HG02870 (cell line): ENCODE results near the gene ATP5PO.
"Not testable (repeated sequence)": the region's sequence is repeated elsewhere in the genome, so short reads cannot be mapped to it uniquely, and the experiment has no call there.

Experiments
- ATAC-seq: cut with Tn5 transposase; IDR thresholded peaks from one replicate; pipeline ENCODE4 v1.9.1; 2021; ENCODE audit warnings: mild to moderate bottlenecking, moderate library complexity; ENCODE audit not compliant: unreplicated experiment

ATP5PO gene

DNA sequence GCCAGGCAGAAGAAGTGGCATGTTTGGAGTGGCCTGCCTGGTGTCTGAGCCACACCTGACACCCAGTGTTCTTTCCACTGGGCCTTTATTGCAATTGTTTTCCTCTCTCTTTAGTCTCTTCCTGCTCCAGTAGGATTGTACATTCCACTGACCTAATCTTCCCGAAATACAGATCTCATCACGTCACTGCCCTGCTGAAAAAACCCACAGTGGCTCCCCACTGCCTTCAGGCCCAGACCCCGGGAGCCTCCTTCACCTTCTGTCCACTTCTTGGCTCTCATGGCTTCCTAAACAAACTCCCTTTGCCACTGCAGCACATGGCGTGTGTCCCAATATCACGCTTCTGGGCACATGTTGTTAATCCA, 25.3 kb upstream of the ATP5PO start:
- no peak for ATAC-seq

DNA sequence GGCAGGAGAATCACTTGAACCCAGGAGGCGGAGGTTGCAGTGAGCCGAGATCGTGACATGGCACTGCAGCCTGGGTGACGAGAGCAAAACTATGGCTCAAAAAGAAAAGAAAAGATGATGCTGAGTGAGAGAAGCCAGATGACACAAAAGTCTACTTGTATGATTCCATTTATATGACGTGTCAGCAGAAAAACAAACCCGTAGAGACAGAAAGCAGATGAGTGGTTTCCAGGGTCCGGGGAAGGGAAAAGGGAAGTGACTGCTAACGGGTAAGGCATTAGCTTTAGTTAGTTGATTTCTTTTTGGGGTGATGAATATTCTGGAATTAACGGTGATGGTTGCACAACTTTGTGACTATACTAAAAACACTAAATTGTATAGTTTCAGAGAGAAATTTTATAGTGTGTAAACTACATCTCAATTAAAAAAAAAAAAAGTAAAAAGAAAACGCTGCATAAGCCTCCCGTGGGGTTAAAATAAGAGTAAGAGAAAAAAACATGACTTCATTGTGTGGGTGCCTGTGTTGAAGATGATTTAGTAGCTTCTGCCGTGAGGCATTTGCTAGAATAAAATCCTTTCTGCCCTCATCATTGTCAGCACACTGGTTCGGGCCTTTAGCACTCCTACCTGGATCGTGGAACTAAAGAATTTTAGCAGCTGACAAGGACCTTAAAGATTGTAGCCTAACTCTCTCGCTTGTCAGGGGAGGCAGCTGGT, 24.7 kb upstream of the ATP5PO start:
- ATAC-seq: no peak

DNA sequence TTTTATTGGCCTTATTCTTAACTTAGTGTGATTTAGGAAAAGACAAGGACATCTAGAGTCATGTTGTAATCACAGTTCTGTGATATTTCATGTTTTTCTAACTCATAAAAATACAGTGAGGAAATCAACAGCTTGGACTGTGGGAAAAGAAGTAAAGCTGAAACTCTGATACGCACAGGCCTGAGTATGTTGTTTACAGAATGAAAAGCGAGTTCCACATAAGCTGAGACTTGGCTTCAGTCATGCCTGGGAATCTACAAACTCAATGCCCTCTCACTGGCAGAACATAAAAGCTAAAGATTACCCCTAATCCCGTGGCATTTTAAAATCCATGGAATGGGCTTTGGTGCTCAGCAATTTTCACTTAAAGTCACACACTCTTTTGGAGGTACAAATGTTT, 23.6 kb upstream of the ATP5PO start:
- no peak for ATAC-seq

DNA sequence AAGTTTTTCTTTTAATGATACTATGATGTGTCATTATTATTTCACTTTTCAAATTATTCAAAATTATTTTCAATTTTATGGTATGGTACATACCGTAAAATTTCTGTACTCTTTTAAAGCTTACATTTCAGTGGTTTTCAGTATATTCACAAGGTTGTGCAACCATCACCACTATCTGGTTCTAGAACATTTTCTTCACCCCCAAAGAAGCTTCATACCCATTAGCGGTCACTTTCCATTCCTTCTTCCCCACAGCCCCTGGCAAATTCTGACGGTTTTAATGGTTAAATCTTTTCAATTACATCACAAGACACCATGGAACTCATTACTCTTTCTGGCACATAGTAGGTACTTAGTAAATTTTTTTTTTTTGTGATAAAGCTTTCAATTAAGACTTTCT, 22.8 kb upstream of the ATP5PO start:
- no peak for ATAC-seq

DNA sequence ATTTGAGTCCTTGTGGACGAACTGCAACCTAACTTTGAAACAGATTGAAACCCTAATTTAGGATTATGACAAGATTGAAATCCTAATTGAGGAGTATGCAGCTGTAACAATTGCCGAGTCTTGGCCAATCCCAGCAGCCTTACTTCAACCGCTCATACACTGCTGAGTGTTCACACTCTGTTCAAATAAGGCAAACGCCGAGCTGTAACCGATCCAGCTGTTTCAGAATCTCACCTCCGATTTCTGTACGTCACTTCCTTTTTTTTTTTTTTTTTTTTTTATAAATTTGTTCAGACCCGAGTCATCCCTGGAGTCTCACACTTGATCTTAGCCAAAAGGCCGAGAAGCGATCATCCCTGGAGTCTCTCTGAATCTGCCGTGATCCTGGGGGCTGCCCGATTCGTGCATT, 22.3 kb upstream of the ATP5PO start:
- ATAC-seq: no peak

DNA sequence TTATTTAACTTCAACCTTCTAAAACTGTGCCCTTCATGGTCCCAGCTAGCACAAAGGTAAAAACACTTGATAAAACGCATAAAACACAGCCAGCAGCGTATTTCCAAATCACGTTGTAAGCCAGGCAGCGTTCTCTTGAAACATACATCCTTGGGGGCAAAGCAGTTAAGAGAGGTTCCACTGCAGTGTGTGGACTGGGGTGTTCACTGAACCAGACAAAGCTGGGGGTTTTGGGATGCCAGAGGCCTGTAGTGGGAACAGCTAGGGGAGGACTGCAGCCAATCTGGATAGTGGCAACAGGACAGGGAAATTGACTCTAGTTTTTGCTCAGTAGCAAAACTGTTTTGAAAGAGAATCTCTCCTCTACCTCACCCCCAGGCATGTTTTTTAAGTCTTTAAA, 21.5 kb upstream of the ATP5PO start:
- ATAC-seq: no peak

DNA sequence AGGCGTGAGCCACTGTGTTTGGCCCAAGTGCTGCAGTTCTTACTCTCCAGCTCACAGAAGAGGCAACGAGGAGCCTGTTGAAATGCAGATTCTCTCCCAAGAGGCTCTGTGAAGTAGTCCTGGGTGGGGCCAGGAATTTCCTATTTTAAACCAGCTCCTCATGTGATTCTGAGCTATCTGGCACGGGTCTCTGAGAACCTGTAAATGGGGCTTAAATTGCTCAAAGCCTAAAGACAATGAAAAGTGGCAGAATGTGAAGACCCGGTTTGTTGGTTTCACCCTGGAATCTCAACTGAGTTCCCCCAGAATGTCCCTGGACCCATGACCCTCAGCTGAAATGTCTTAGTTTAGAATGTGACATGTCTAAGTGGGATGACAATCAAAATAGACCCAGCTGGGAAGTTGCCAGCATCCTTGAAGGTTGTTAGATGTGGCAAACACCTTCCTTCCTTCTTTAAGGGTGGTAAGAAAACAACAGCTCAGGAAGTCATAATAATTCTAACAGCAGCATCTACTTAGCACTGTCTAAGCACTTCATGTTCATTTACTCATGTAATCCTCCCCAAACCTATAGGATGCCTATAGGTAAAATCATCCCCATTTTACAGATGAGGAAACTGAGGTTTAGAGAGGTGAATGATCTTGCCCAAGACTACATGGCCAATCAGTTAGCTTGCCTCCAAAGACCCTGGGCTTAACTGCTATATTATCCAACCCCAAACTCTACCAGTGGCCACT, 20.9 kb upstream of the ATP5PO start:
- ATAC-seq: no peak

DNA sequence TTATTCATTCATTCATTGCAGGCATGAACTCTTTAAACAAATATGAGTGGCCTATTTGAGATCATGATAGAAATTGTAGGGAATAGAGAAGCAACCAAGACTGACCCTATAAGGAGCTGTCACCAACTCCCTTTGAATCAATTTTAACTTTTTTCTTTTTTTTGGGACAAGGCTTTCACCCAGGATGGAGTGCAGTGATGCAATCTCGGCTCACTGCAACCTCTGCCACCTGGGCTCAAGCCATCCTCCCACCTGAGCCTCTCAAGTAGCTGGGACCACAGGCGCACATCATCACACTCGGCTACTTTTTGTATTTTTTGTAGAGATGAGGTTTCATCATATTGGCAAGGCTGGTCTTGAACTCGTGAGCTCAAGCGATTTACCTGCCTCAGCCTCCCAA, 17.1 kb upstream of the ATP5PO start:
- no peak for ATAC-seq

DNA sequence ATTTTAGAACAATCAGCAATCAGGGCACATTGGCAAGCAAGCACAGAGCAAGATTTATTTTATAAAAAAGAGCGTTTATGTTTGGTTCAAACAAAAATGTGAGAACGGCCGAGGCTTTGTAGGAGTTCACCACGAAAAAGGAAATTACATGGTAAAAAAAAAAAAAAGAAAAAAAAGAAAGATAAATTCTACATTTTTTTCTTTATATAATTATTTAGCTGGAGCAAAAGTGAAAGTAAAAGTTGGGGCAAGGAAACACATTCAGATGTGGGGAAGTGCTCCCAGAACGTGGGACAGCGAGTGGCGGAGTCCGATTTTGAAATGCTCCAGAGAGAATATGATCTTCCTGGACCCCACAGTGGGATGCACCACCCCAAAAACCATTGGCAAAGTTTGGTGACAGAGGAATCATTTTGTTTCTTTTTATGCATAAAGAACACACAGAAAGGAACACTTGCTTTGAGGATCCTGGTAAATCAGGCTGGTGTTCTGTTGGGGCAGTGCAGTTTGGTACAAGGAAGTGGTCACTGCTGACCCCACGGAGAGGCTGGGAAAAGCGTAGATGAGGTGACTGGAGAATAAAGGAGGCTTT, 16.3 kb upstream of the ATP5PO start:
- ATAC-seq: no peak

DNA sequence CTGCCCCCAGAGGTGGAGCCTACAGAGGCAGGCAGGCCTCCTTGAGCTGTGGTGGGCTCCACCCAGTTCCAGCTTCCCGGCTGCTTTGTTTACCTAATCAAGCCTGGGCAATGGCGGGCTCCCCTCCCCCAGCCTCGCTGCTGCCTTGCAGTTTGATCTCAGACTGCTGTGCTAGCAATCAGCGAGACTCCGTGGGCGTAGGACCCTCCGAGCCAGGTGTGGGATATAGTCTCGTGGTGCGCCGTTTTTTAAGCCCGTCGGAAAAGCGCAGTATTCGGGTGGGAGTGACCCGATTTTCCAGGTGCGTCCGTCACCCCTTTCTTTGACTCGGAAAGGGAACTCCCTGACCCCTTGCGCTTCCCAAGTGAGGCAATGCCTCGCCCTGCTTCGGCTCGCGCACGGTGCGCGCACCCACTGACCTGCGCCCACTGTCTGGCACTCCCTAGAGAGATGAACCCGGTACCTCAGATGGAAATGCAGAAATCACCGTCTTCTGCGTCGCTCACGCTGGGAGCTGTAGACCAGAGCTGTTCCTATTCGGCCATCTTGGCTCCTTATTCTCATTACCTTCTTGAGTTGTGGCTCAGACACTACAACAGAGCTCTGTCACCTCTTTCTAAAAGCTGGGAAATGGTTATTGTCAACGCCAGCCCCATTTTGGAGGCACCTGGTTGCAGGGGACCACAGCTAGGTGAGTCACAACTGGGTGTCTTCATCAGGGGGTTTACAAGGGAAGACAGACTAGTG, 15.6 kb upstream of the ATP5PO start:
- not testable (repeated sequence) for ATAC-seq

DNA sequence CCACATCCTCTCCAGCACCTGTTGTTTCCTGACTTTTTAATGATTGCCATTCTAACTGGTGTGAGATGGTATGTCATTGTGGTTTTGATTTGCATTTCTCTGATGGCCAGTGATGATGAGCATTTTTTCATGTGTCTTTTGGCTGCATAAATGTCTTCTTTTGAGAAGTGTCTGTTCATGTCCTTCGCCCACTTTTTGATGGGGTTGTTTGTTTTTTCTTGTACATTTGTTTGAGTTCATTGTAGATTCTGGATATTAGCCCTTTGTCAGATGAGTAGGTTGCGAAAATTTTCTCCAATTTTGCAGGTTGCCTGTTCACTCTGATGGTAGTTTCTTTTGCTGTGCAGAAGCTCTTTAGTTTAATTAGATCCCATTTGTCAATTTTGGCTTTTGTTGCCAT, 10.6 kb upstream of the ATP5PO start:
- not testable (repeated sequence) for ATAC-seq

DNA sequence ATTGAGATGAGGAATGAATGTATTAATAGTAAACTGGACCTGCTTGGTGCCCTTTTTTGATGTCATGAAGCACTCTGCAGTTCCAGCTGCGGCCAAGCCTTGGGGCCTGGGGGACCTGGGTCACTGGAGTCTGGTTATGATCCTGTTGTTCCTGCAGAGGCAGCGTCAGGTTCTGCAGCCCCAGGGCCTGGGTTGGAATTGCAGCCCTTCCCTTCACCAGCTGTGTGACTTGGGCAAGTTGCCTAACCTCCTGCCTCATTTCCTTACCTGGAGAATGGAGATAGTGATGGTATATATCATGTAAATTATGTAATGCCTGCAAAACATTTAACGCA, 9.1 kb upstream of the ATP5PO start:
- no peak for ATAC-seq

DNA sequence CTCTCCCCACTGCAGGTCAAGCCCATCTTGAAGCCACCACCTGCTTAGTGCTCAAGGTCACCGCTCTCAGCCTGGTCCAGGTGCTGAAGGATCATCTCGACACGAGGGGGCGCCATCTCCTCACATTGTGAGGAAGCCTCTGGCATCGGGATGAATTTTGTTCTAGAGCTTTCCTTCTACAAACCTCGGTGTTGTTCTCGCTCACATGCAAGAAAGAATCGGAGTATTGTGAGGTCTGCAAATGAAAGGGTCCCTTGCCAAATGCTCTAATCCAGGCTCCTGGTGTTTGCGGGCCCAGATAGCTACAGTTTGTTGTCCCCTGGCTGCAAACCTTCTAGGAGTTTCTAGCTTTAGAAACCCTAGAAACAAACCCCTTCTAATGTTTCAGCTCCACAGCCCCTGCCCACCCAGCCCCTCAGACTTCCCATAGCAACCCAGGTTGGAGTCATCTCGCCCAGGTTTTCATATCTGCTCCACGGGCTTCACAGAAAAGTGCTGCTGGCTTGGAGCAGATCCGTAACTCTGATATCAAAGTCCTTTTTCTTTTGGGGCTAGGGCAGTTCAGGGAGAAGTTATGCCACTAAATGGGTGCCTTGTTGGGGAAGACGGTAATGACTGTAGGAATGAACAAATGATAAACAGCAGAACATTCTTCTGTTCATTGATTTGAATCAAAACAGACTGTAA, 8.6 kb upstream of the ATP5PO start:
- no peak for ATAC-seq

DNA sequence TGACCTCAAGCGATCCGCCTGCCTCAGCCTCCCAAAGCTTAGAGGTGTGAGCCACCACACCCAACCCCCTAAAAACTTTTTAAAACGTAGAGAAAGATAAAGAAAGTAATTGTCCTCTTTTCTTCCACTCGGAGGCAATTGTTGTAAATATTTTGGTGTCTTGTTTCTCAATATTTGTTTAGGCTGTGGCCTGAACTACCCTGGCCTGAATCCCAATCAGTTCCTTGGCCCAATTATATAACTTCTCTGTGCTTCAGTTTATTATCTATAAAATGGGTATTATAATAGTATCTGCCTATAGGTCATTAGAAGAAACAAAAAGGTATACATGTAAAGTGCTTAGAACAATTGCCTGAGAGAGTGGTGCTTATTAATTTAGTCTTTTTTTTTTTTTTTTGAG, 1.8 kb upstream of the ATP5PO start:
- ATAC-seq: no peak

DNA sequence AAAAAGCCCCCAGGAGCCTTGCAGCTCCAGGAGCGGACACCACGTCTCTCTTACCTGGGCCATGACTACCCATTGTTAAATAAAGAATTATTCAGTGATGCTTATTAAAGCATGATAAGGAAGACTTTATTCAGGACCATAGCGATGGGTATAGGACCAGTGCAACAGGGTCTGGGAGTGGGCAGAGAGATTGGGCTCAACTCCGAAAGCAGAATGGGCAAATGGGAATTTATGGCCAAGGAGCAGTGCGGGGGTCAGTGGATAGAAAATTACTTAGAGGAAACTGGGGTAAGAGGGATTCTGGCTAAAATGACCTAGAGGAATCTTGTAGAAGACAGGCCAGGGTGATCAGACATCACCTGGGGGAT, 580 bp upstream of the ATP5PO start:
- ATAC-seq: no peak

DNA sequence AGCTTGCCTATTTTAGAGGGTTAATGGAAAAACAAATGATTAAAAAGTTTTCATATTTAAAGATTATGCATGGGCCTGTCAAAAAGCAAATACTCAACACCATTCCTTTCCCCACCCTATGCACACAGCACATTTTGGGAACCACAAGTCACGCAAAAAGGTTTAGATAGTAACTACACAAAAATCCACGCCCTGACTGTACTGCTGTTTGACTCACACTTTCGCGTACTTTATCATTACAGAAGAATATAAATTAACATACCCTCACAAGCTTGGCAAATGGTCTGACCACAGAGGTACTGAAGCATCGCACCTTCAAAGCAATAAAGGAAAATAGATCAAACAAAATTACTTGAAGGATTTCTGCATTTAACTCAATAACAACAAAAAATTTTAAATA, 1.4 kb downstream of the ATP5PO start:
- ATAC-seq: no peak

DNA sequence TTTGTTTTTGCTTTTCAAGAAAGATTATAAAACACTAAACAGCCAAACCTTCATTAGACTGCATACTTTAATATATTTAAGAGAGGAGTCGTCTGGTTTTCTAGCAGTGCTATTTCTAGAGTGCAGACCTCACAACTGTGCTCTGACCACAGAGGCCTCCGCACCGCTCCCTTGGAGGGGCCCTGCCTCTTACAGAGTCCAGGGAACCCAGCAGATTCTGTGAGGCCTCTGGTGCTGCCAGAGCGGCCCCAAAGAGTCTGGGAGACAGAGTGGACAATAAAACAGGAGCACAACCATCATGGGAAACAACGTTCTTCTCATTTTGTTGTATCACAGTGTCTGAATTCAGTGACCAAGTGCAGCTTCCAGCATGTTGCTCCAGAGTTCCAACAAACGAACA, 5.8 kb downstream of the ATP5PO start:
- no peak for ATAC-seq

DNA sequence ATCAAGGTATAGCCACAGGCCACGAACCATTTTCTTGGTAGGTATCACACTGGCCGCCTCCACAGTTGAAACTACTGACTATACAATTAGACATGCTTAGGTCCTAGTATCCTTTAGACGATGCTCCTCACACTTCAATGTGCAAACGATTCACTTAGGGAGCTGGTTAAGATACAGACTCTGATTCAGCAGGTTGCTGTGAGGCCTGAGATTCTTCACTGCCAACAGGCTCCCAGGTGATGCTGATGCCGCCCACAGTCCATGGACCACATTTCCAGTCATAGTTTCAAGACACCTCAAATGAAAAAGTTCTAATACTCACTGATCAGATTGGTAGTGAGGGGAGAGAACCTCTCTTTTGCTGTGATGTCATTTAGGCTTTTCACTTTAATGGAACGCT, 6.8 kb downstream of the ATP5PO start:
- ATAC-seq: no peak

DNA sequence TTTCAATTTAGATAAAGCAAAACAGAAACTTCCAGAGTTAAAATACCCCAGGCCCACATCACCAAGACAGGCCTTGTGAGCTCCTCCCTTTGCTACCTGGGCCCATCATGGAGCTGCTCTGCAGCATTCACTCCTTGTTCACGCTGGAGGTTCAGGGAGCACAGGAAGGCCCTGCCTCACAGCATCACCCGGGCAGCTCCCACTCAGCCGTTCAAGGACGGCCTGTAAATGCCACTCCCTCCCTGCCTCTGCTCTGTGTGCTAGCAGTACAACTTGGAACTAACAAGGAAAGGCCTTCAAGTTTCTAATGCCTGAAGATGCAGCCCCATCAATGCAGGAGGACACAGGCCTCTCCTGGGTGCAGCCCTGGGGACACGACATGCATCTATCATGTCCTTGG, 11.6 kb downstream of the ATP5PO start:
- ATAC-seq: no peak

DNA sequence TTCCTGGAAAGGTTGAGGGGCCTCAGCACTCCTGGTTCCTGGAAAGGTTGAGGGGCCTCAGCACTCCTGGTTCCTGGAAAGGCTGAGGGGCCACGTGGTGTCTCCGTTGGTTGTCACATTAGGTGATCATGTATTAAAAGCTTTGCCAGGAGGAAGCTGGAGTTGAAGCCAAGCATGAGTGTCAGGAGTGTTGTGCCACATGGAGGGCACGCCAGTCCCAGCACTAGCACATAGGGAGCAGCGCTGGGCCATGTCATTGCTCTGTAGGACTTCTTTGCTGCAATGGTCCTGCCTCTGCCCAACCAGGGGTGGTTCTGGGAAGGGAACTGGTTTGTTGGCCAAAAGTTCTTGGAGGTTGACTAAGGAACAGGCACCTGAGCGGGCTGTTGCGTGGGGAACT, 13.3 kb downstream of the ATP5PO start:
- no peak for ATAC-seq
